Activated gamma-delta T cell treated with anti-CD3 and anti-CD28 coated beads, Interleukin-2, amount 50 U/mL, for 16 hours (primary cell): Measurements from ENCODE around the gene ZNF592.
"Not testable (repeated sequence)": the region's sequence is repeated elsewhere in the genome, so short reads cannot be mapped to it uniquely, and the experiment has no call there.

Experiments used
- DNase-seq: peaks from one replicate; pipeline ENCODE4 v3.0.0-alpha.2; 2020; ENCODE audit warnings: low read depth

The ZNF592 gene

GRCh38 chr15:84828086-84828908, 79.9 kb downstream of the ZNF592 start:
- no peak for DNase-seq

GRCh38 chr15:84829428-84829827, 81.0 kb downstream of the ZNF592 start:
- no peak for DNase-seq

- DNase-seq, result no peak
Measured at GRCh38 chr15:84830036-84830435, 81.6 kb downstream of the ZNF592 start.

- DNase-seq, result no peak
Measured at GRCh38 chr15:84831028-84831427, 82.6 kb downstream of the ZNF592 start.

DNA sequence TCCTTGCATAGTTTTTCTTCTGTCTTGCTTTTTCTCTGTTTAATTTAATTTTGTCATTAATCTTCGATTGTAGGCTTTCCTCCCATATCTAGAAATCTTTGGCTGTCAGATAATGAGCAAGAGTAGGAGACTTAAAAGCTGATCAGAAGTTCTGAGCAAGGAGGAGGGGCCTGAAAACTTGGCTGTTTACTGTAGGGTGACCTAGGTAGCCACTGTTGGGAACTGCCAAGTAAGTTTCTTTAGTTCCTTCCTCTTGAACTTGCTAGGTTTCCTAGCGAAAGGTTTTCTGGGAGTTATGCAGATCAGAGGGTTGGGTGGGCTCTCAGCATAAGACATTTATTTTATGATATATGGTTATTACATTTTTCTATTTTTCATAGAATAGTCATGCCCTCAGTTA, 83.2 kb downstream of the ZNF592 start:
- DNase-seq, result no peak

GRCh38 chr15:84832448-84833040, 84.2 kb downstream of the ZNF592 start:
- no peak for DNase-seq

- no peak for DNase-seq
Measured at GRCh38 chr15:84833447-84834228, 85.2 kb downstream of the ZNF592 start.

GRCh38 chr15:84834229-84834955, 86.0 kb downstream of the ZNF592 start:
- no peak for DNase-seq

DNA sequence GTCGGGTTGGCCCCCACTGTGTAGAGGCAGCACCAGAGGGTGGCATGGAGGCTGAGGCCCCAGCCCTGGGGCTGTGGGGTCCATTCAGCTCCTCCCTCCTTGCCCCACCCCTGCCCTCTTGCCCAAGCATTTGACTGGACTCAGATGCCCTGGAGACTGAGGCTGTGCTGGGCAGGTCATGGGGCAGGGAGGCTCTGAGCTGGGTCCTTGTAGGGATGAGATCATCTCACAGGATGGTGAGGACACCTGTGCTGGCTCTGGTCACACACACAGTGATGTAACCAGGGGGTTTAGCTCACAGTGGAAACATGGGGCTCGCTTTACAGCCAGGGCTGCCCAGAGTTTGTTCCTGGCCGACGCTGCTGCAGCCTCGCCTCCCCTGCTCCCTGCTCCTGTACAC, 86.6 kb downstream of the ZNF592 start:
- DNase-seq, result no peak

DNA sequence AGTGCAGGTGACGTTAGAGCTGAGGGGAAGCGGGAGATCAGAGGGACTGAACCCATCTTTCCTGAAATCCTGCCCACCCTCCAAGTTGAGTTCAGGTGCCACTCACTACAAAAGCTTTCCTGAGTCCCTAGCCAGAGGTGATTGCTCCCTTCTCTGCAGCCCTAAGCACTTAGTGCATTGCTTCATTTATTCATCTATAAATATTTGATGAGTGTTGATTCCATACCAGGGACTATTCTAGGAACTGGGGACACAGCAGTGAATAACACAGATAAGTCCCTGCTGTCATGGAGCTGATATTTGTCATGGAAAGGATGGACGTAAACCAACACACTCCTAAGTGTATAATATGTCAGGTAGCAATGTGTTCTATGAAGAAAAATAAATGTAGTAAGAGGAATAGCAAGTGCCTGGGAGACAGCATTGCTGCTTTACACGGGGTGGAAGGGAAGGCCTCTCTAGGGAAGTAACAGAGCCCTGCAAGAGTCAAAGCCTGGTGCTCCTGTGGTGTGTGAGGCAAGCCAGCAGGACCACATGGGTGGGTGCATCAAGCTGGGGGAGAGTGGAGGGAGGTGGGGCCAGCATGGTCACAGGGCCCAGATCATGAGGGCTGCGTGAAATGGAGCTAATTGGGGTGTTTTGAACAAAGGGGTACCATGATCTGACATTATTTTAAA, 87.4 kb downstream of the ZNF592 start:
- no peak for DNase-seq

- no peak for DNase-seq
Measured at GRCh38 chr15:84836844-84837243, 88.5 kb downstream of the ZNF592 start.

GRCh38 chr15:84839714-84840113, 91.3 kb downstream of the ZNF592 start:
- no peak for DNase-seq

DNA sequence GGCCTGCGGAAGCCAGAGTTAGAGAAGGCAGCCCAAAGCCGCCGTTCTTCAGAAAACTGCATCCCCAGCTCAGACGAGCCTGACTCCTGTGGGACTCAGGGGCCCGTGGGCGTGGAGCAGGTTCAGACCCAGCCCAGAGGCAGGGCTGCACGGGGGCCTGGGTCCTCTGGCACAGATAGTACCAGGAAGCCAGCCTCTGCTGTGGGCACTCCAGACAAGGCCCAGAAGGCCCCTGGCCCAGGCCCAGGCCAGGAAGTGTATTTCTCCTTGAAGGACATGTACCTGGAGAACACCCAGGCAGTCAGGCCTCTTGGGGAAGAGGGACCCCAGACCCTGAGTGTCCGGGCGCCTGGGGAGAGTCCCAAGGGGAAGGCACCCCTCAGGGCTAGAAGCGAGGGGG, 91.9 kb downstream of the ZNF592 start:
- DNase-seq, result no peak

DNA sequence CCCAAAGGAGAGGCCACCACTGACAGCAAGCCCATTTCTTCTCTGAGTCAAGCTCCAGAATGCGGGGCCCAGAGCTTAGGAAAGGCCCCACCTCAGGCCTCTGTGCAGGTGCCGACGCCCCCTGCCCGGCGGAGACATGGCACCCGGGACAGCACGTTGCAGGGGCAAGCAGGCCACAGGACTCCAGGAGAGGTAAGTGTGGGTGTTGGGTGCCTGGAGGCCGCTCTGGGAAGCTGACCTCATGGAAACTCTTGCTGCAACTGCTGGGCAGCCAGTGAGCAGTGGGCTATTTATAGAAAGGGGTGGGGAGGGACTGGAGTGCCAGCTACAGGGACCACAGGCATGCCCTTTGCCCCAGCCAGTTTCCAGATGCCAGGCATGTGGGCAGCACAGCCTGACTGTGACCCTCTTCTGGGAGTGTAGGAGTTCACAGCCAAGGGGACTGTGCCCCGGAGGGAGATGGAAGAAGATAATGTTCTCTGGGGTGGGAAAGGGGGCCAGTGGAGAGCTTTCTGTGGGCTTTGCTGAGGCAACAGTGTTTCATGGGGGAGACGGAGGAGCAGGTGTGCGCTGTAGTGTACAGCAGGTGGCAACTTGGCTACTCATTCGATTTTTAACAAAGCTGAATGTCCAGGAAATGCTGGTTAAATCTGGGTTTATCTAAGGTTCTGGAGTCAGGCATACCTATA, 92.5 kb downstream of the ZNF592 start:
- DNase-seq, result no peak

GRCh38 chr15:84842781-84843180, 94.4 kb downstream of the ZNF592 start:
- DNase-seq, result no peak

- DNase-seq, result no peak
Measured at GRCh38 chr15:84844964-84845363, 96.6 kb downstream of the ZNF592 start.

- not testable (repeated sequence) for DNase-seq
Measured at GRCh38 chr15:84845631-84846030, 97.2 kb downstream of the ZNF592 start.

- DNase-seq, result no peak
Measured at GRCh38 chr15:84846269-84846668, 97.9 kb downstream of the ZNF592 start.

DNA sequence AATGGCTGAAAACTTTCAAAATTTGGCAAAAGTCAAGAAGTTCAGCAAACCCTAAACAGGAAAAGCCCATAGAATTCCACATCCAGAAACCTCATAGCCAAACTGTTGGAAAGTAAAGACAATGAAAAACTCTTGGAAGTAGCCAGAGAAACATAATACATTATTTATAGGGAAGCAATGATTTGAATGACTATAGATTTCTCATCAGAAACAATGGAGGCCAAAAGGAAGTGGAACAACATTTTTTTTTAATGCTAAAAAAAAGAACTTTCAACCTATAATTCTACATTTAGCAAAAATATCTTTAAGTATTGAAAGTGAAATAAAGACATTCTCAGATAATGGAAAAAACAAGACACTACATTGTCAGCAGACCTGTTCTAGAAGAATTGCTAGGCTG, 99.0 kb downstream of the ZNF592 start:
- DNase-seq, result no peak

DNA sequence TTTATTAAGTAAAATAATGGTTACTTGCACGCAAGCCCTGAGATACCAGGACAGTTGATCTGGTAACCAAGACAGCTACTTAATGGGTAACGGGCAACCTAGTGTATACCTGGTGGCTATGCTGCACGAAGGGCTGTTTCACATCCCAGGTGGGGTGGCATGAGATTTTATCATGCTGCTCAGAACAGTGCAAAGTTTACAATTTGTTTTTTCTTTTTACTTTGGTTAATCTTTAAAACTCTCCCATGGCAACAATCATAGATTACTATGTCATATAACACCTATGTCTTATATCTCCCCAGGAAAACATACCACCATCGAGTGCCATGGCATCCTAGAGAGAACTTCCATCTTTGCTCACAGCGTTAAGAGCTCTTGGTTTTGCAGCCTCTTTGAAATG, 103.8 kb downstream of the ZNF592 start:
- no peak for DNase-seq

DNA sequence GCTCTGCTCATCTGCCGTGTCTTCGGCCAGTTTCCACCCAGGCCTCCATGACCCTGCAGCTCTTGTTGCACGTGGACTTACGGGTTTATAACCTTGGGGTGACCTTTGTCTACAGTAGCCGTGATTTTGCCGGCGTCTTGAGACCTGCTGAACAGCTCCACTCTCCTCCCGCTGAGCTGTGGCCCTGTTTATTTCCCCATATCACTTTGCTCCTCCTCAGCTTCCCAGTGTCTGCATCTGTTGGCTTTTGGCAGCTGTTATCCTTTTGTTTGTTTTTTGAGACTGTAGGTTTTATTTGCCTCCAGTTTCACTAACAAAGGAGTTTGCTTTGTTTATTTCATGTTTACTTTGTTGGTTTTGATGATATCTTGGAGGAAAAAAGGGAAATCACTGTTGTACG, 106.7 kb downstream of the ZNF592 start:
- no peak for DNase-seq
